Measurements from ENCODE around the gene NCOA1. TPM values are rescaled to one million over a fixed set of nuclear protein-coding genes. Genes with fewer than 3 reads are reported as not detected.
A peak's percentile ranks its signal among the peaks of the same experiment; 100 is the strongest.

Gene NCOA1
- total and polyA plus RNA-seq, 4 donors = 6.5 to 26.6 (median 16.3) TPM

GRCh38 chr2:24710806-24711205, 219.8 kb downstream of the NCOA1 start:
- Histone ChIP-seq H3K36me3 (ENCODE audit: control insufficient read depth in 4 of 4, insufficient read depth in 3 of 4, low read depth in 1 of 4, low read length in 3 of 4) (peaks cover 0 to 38% (median 17%) of the 10 kb centered on the region in 4 donors), H3K4me1 (ENCODE audit: control insufficient read depth in 4 of 4, insufficient read depth in 4 of 4, low read length in 3 of 4) (no peaks in the 10 kb centered on the region), H3K9ac (ENCODE audit: low read depth in 1 of 2, low read length in 2 of 2) (no peak overlapping the region), H3K9me3 (ENCODE audit: control insufficient read depth in 4 of 4, low read length in 3 of 4) (no peaks in the 10 kb centered on the region), H3K4me3 (ENCODE audit: low read depth in 1 of 3, low read length in 3 of 3) (no peak overlapping the region), H3K27ac (ENCODE audit: low read depth in 1 of 2, low read length in 2 of 2) (no peak overlapping the region), H3K27me3 (ENCODE audit: control insufficient read depth in 4 of 4, insufficient read depth in 4 of 4, low read length in 3 of 4) (no peaks in the 10 kb centered on the region)
- no peak for DNase-seq (ENCODE audit: low spot score)
- peak; percentile 13 to 42 for TF ChIP-seq HNF4A (conservative IDR thresholded peaks at IDR 0.05)
- TF ChIP-seq NR2F2 (IDR thresholded peaks at IDR 0.05) = no peak
- TF ChIP-seq RXRA (IDR thresholded peaks at IDR 0.05) = peak in 1 of 2 donors; percentile 18
- 64% methylated on average over 6 of the region's 6 CpGs for WGBS

- Histone ChIP-seq H3K27me3 (ENCODE audit: control insufficient read depth in 4 of 4, insufficient read depth in 4 of 4, low read length in 3 of 4) (no peaks in the 10 kb centered on the region), H3K27ac (ENCODE audit: low read depth in 1 of 2, low read length in 2 of 2) (no peak overlapping the region), H3K9me3 (ENCODE audit: control insufficient read depth in 4 of 4, low read length in 3 of 4) (no peaks in the 10 kb centered on the region), H3K4me3 (ENCODE audit: low read depth in 1 of 3, low read length in 3 of 3) (no peak overlapping the region), H3K4me1 (ENCODE audit: control insufficient read depth in 4 of 4, insufficient read depth in 4 of 4, low read length in 3 of 4) (no peaks in the 10 kb centered on the region), H3K9ac (ENCODE audit: low read depth in 1 of 2, low read length in 2 of 2) (no peak overlapping the region), H3K36me3 (ENCODE audit: control insufficient read depth in 4 of 4, insufficient read depth in 3 of 4, low read depth in 1 of 4, low read length in 3 of 4) (peaks cover 0 to 32% (median 13%) of the 10 kb centered on the region in 4 donors)
- TF ChIP-seq GABPA (IDR thresholded peaks at IDR 0.05 in 1 of 2, conservative IDR thresholded peaks at IDR 0.05 in 1 of 2) = no peak
- TF ChIP-seq TAF1 (conservative IDR thresholded peaks at IDR 0.05) = no peak
- TF ChIP-seq ATF3 (IDR thresholded peaks at IDR 0.05) = no peak
- TF ChIP-seq HNF4G (IDR thresholded peaks at IDR 0.05) = no peak
- TF ChIP-seq HNF4A (conservative IDR thresholded peaks at IDR 0.05) = no peak
- no peak for TF ChIP-seq CTCF (IDR thresholded peaks at IDR 0.05; ENCODE audit: low read depth, low read length, missing input control)
- no peak for TF ChIP-seq NR2F2 (IDR thresholded peaks at IDR 0.05)
- 85% methylated on average over 2 of the region's 2 CpGs for WGBS
- DNase-seq (ENCODE audit: low spot score) = no peak
These were observed 220.8 kb downstream of the NCOA1 start for GRCh38 chr2:24711865-24712264.

- H3K27ac ChIP-seq (ENCODE audit: low read depth in 1 of 2, low read length in 2 of 2) = no peak overlapping the region
- H3K9me3 ChIP-seq (ENCODE audit: control insufficient read depth in 4 of 4, low read length in 3 of 4) = no peaks in the 10 kb centered on the region
- no peaks in the 10 kb centered on the region for H3K27me3 ChIP-seq (ENCODE audit: control insufficient read depth in 4 of 4, insufficient read depth in 4 of 4, low read length in 3 of 4)
- WGBS = 99% methylated on average over 1 of the region's 1 CpG
- H3K4me3 ChIP-seq (ENCODE audit: low read depth in 1 of 3, low read length in 3 of 3) = no peak overlapping the region
- peaks cover 0 to 28% (median 10%) of the 10 kb centered on the region in 4 donors for H3K36me3 ChIP-seq (ENCODE audit: control insufficient read depth in 4 of 4, insufficient read depth in 3 of 4, low read depth in 1 of 4, low read length in 3 of 4)
- H3K4me1 ChIP-seq (ENCODE audit: control insufficient read depth in 4 of 4, insufficient read depth in 4 of 4, low read length in 3 of 4) = peaks cover 0 to 3% (median under 1%) of the 10 kb centered on the region in 4 donors
- no peak overlapping the region for H3K9ac ChIP-seq (ENCODE audit: low read depth in 1 of 2, low read length in 2 of 2)
- DNase-seq (ENCODE audit: low spot score) = no peak
- TF ChIP-seq REST (IDR thresholded peaks at IDR 0.05) = no peak
- TF ChIP-seq YY1 (IDR thresholded peaks at IDR 0.05) = no peak
- TF ChIP-seq CTCF (IDR thresholded peaks at IDR 0.05; ENCODE audit: low read depth, low read length, missing input control) = no peak
- no peak for TF ChIP-seq MAX (IDR thresholded peaks at IDR 0.05)
- TF ChIP-seq GABPA (IDR thresholded peaks at IDR 0.05 in 1 of 2, conservative IDR thresholded peaks at IDR 0.05 in 1 of 2) = no peak
- no peak for TF ChIP-seq TAF1 (conservative IDR thresholded peaks at IDR 0.05)
- TF ChIP-seq SP1 (IDR thresholded peaks at IDR 0.05) = no peak
- no peak for TF ChIP-seq FOXA2 (IDR thresholded peaks at IDR 0.05)
- no peak for TF ChIP-seq HNF4G (IDR thresholded peaks at IDR 0.05)
- no peak for TF ChIP-seq ZBTB33 (IDR thresholded peaks at IDR 0.05)
- TF ChIP-seq EGR1 (IDR thresholded peaks at IDR 0.05; ENCODE audit: low read depth in 2 of 2) = no peak
- TF ChIP-seq ATF3 (IDR thresholded peaks at IDR 0.05) = no peak
- no peak for TF ChIP-seq NR2F2 (IDR thresholded peaks at IDR 0.05)
- no peak for TF ChIP-seq FOXA1 (IDR thresholded peaks at IDR 0.05)
- no peak for TF ChIP-seq JUND (IDR thresholded peaks at IDR 0.05)
- TF ChIP-seq HNF4A (conservative IDR thresholded peaks at IDR 0.05) = no peak
These were observed 221.2 kb downstream of the NCOA1 start for GRCh38 chr2:24712296-24712695.

Data from liver (tissue), 9 donors.